Stimulated activated CD4-positive, alpha-beta T cell treated with anti-CD3 and anti-CD28 coated beads, Interleukin-2, amount 100 ng/mL, for 4 hours (primary cell): ENCODE results near the gene TOMM34.
A peak's percentile ranks its signal among the peaks of the same experiment; 100 is the strongest.

Experiments
- DNase-seq: peaks from one replicate; pipeline ENCODE4 v3.0.0-alpha.2; 2020; ENCODE audit warnings: low read depth

Gene TOMM34, protein sequence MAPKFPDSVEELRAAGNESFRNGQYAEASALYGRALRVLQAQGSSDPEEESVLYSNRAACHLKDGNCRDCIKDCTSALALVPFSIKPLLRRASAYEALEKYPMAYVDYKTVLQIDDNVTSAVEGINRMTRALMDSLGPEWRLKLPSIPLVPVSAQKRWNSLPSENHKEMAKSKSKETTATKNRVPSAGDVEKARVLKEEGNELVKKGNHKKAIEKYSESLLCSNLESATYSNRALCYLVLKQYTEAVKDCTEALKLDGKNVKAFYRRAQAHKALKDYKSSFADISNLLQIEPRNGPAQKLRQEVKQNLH

DNA sequence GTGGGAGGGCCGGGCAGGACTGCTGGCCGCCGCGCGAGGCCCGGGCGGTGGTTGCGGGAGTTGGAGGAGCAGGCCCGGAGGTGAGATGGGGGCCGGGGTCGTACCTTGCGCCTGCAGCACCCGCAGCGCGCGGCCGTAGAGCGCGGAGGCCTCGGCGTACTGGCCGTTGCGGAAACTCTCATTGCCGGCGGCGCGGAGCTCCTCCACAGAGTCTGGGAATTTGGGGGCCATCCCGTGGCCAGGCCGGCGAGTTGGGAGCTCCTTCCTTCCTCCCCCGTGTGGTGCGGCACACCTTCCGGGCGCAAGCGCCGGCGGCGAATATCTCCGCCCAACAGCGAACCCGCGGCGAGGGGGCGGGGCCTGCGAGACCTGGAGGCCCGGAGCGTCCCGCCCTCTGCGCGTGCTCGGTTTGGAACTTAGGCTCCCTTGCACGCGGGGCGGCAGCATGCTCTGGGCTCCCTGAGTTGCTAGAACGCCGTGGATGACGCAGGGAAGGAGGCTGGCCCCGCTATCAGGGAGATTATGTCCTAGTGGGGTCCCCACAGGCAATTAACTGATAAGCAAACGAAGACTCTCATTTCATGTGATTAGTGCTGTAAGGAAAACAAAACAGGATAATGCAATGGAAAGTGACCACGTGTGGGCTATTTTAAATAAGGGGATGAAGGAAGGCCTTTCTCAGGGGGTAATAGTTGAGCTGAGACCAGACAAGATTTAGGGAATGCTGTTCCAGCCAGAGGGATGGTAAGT is at the start of gene TOMM34:
Gene TOMM34, minus strand, starts transcription at position 295 of the 750 bp plus-strand sequence. Its CDS starts 64 bp downstream, at position 231.
- DNase-seq: peak; percentile 96

DNA sequence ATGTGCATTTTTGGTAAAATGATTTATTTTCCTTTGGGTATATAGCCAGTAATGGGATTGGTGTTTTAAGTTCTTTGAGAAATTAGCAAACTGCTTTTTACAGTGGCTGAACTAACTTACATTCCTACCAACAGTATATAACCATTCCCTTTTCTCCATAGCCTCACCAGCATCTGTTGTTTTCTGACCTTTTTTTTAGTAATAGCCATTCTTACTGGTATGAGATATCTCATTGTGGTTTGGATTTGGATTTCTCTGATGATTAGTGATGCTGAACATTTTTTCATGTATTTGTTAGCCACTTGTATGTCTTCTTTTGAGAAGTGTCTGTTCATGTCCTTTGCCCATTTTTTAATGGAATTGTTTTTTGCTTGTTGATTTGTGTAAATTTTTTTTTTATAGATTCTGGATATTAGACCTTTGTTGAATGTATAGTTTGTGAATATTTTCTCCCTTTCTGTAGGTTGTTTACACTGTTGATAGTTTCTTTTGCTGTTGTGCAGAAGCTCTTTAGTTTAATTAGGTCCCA is 48.4 kb upstream of the TOMM34 start:
- DNase-seq: no peak

DNA sequence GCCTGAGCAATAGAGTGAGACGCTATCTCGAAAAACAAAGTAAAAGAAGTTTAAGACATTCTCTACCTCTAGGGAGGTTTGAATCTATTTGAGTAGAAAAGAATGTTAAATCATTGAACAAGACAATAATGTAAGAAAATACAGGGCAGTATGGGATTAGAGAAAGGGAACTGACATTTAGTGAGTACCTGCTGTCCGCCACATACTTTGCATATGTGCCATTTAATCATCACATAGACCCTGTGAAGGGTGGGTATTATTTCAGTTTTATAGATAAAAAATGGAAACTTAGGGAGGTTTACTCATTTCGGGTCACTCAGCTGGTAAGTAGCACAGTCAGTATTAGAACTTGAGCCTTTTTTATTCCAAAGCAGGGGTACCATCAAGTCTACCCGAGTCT is 37.5 kb upstream of the TOMM34 start:
- no peak for DNase-seq

DNA sequence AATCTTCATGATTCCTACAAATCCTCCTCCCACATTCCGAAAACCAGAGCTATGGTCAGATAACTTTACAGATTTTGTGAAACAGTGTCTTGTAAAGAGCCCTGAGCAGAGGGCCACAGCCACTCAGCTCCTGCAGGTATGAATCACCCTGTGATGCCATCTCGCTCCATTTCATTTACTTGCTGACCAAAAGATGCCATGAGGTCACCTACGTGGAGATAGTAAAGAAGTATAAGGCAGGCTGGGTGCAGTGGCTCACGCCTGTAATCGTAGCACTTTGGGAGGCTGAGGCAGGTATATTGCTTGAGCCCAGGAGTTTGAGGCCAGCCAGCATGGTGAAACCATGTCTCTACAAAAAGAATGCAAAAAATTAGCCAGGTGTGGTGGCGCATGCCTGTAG is 37.0 kb upstream of the TOMM34 start:
- DNase-seq: no peak

DNA sequence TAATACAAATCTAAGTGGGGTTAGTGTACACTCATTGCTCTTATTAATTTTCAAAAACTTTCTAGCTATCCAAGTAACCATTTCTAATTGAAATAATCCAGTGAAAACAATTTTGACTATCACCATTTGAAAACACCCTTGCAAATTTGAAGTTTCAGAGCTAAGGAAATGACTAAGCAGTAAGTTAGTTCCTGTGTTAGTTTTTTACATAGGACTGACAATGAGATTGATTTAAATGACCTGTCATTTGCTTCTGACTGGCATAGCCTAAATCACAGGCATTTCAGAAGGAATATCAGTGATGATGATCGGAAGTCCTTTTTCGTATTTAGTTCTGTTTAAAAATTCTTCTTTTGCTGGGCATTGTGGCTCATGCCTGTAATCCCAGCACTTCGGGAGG is 33.1 kb upstream of the TOMM34 start:
- DNase-seq: no peak

DNA sequence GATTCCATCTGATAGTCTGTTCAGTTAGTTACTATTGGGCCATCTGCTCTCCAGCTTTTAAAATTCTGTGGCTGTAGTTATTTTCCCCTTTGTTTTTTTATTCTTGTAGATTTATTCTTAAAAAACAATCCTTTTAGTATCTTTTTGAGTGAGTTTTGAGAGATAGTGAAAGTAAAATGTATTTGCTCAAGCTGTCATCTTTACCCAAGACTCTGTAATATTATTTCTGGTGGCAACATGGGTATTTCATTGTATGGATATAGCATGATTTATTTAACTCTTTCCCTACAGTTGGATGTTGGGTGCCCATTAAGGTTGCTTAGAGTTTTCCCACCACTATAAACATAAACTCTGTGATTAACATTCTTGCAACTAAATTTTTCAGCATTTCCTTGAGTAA is 30.8 kb upstream of the TOMM34 start:
- DNase-seq: no peak

DNA sequence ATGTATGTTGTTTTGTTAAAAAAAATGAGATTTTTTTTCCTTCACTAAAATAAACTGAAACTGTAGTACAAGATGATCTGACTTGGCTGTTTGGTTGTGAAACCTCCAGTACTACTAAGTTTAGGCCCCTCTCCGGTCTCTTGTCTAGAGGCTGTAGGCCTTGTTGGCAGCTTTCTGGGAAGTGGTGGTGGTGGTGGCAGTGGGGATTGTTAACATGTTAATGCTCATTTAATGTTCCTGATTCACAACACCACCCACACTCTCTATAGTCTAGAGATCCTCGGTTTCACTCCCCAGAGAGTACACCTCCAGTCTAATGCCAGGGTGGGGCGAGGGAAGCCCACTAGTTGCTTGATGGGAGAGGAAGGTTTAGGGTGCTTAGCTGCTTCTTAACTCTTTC is 30.2 kb upstream of the TOMM34 start:
- peak; percentile 31 for DNase-seq

DNA sequence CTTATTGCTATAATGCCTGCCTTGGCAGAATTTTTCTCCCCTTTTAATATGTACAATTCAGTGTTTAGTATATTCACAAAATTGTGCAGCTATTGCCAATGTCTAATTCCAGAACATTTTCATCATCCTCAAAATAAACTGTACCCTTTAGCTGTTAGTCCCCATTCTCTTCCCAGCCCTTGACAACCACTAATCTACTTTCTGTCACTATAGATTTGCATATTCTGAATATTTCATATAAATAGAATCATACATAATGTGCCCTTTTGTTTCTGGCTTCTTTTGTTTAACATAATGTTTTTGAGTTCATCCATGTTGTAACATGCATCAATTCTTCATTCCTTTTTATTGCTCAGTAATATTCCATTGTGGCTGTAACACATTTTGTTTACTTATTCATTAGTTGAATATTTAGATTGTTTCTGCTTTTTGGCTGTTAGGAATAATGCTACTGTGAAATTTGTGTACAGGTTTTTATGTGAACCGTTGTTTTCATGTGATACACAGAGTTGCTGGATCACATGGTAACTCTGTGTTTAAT is 28.5 kb upstream of the TOMM34 start:
- no peak for DNase-seq

DNA sequence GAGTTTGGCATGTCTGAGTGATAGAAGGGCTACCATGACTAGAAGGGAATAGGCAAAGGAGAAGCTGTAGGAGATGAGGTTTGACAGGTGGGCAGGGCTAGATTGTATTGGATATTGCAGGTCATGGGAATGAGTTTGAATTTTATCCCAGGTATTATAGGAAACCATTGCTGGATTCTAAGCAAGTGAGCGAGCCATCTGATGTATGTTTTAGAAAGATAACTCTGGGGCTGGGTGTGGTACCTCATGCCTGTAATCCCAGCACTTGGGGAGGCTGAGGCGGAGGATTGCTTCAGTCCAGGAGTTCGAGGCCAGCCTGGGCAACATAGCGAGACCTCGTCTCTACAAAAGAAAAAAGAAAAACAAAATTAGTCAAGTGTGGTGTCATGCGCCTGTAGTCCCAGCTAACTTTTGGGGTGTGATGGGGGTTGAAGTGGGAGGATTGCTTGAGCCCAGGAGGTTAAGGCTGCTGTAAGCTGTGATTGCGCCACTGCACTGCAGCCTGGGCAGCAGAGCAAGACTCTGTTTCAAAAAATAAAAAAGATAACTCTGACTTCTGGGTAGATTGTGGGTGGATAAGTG is 23.0 kb upstream of the TOMM34 start:
- DNase-seq: no peak

DNA sequence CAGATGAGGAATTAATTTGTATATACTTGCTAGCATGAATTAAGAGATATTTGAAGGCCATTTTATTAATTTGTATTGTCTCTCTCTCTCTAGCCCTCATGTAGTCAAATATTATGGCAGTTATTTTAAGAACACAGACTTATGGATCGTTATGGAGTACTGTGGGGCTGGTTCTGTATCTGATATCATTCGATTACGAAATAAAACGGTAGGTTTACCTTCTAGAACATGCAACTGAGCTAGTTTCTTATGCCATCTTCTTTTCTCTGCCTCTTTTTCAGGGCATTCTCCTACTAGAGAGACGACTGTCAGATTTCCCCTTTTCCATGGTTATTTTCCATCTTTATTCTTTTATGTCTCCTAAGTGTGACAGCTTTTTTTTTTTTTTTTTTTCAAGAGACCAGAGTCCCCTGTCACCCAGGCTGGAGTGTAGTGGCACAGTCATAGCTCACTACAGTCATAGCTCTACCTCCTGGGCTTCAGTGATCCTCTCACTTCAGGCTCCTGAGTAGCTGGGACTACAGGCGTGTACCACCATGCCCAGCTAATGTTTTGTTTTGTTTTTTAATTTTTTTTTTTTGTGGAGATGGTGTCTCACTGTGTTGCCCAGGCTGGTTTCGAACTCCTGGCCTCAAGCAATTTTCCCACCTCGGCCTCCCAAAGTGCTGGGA is 21.7 kb upstream of the TOMM34 start:
- DNase-seq: no peak

DNA sequence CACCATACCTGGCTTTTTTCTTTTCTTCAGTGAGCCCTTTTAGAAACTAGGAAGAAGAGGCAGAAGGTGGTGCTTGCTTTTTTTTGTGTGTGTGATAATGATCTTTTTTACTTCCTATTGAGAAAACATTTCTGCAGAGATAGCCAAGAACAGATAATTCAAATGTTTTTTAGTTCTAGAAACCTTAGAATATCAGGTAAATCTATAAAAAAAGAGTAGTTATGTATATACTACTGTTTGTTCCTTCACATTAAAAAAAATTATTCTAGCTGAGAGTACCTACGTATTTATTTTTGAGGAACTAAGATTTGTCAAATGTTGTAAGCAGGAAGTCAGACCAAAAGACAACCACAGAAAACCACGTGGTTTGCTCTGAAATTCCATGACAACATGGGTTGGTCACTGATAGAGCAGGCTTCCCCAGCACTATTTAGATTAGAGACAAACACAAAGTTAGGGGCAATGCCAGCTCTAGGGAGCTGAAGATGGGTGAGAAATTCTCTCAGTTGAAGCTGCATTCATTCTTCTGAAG is 19.0 kb upstream of the TOMM34 start:
- peak; percentile 64 for DNase-seq

DNA sequence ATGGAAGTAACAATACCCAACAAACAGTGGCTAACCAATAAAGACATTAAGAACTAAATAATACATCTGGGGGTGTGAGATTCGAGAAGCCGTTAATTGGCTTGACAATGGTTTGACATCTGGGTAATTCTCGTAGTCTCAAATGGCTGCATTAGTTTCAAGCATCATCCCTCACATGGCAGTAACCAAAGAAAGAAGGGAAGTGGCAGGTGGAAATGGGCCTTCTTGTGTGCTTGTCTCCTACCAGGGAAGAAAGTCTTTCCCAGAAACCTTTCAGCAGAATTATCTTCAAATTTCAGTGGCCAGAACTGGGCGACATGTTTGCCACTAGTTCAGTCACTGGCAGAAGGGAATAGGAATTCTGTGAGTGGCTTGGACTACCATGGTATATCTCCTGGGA is 16.5 kb upstream of the TOMM34 start:
- DNase-seq: no peak

DNA sequence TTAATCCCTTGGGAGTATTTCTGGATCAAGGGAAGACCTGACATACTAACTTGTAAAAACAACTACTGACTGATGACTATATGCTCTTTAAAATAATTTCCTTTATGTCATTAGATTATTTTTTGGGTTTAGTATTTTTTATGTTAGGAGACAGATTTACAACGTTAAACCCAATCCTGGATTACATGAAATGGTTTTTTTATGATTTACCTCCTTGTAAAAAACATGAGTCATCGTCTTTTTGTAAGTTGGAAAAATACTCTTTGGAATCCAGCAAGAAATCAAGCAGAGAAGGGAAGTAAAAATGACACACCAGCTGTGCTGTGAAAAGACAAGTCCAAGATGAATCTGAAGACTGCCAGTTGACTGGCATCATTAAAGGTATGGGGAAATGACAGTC is 12.9 kb upstream of the TOMM34 start:
- no peak for DNase-seq

DNA sequence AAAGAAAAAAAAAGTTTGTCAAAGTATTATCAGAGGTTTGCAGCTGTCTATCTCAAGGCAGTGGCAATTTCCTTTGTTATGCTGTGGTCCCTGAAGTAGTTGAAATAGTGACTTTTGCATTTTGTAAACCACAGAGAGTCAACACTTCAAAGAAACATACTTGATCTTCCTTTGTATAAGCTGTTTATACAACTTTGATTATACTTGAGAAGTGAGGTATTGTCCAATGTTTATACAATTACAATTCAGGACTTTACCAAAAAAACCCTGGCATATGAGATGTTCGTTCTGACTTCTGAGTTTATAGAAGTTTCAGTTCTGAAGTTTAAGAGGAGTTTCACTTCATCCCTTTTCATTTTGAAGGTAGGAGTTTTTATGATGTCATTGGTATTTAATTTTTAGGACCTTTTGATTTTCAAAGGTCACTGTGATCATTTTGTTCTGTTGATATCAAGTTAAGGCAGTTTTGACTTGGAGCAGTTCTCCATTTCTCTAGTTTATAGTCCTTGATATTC is 10.1 kb upstream of the TOMM34 start:
- no peak for DNase-seq

DNA sequence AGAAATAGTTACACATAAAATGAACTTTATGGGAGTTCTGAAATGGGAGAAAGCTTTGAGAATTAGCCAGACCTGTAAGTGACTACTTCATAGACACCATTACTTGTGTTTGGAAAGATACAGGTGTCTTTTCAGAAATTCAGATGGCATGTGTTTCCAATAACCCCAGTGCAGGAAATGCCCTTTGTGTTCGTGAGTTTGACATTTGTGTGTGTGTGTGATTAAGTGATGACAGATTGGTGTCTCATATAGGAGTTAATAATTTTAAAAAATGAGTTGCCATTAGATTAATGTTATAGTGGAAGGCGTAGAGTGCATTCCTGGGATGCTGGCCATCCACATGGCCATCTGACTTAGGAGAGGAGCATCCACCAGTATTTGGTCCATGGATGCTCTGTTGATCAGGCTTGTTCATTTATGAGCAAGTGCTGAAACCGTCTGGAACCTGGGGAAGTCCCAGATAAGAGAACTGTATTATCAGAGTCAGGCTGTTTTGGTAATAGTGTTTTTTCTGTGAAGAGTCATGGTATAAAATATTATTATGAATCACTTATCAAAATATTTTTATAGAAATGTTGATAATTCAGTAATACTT is 9.2 kb upstream of the TOMM34 start:
- DNase-seq: no peak

DNA sequence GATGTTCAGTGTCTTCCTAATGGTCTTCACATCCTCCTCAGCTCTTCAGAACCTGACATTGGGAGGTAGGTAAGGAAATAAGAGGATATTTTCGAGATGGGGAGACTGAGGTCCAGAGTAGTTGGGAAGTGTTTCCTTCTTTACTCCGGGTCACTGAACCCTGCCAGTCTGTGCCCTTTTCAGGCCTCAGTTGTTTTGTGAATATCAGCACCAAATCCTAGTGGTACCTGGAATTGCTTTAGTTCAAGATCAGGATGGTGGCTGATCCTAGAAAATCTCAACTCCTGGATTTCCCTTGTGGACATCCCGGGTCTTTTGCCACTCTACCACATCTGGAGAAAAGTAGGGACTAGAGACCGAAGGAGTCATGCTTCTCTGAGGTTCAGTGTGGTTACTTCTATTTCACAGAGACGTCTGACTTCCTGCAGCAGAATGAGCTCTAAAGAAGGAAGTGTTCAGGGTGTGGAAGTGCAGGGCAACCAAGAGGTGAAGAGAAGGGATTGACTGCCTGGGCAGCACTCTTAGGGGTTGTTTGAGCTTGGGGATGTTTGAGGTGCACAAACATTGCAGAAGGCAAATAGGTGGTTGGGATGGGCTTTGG is 7.1 kb upstream of the TOMM34 start:
- no peak for DNase-seq

DNA sequence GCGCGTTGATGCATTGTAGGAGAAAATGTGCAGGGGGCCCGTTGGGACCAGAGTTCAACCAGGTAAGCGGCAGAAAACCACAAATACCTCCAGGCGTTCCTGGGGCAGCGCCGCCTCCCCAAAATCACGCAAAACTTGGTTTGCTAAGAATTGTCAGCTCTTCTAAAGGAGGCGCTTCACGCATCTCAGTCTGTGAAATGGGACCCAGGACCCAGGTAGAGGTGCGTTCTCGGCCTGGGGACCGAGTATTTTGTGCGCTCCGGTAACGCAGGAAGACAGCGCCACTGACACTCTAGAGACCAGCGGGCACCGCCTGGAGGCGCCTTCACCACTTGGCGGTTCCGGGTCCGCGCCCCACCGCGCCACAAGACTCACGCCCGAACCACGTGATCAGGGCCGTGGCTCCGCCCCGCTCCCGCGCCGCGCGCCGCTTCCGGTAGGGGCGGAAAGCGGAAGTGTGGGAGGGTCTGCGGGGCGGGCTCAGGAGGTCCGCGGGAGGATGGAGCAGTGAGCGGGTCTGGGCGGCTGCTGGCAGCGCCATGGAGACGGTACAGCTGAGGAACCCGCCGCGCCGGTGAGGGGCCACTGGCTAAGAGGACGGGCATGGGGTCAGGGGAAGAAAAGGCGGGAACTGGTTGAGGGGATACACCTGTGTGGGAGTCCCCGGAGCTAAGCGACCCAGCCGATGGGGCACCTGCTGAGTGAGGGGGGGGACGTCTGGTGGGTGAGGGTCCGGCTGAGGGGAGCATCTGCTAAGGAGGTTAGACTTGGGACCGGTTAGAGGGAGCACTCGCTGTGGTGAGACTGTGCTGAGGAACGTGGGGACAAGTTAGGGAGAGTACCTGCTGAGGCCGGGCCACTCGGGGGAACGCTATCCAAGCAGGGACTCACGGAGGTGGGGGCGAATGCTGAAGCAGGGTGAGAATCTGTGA is 6.1 kb upstream of the TOMM34 start, which contains the start of gene STK4:
Gene STK4, plus strand, starts transcription at position 483 of the 932 bp plus-strand sequence. Its CDS starts 57 bp downstream, at position 540.
- DNase-seq: peak; percentile 92

DNA sequence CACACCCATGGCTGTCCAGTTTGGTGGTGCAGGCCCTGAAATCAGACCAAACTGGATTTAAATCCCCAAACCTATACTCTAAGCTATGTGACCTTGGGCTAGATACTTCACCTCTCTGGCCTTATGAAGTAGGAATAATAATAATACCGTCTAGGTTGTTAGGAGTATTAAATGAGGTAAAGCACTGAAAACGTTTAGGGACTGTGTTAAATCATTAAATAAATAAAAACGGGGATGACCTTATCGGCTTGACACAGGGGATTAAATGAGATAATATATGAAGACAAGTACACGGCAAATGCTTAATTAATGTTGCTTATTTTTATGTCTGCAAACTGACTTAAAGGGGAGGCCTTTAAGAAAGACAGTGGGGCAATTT is 5.4 kb upstream of the TOMM34 start:
- DNase-seq: no peak

DNA sequence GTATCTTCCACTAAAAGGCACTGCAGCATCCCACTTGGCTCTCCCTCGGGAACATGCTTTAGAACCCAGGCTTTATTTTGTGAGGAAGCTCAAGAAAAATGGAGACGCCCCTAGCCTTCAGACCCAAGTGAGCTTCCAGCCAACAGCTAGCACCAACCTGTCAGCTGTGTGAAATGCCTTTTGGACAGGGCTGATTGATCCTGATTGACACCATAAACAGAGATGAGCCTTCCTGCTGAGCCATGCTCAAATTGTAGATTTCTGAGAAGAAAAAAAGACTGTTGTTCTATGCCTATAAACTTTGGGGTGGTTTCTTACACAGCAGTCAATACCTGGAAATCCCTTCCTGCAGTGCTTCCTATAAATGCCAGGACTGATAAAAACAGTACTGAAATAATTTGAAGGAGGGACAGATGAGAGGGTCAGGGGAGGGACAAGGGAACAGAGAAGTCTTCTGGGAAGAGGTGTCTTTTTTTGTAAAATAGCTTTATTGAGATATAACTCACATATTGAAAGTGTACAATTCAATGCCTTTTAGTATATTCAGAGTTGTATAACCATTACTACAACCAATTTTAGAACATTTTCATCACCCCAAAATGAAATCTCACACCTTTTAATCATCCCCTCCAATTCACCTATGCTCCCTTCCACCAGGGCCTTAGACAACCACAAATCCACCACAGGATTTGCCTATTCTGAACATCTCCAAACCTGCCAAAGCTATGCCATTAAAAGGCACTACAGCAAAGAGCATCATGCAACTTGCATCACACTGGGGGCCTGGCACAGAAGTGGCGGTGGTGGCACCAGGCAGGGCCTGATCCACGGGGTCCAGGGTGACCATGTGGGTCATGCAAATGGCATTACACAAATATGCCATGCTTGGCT is 3.4 kb upstream of the TOMM34 start:
- no peak for DNase-seq
